ENCODE results near the gene RNF212B. TPM values are rescaled to one million over a fixed set of nuclear protein-coding genes. Genes with fewer than 3 reads are reported as not detected.

The RNF212B gene
- polyA plus RNA-seq, 2 of the 4 experiments (the other 2 are of a cell fraction) = not detected

GRCh38 chr14:23242076-23242475 lies 4.3 kb downstream of the RNF212B start (continued):
- TF ChIP-seq JUN (IDR thresholded peaks at IDR 0.05) = no peak

GRCh38 chr14:23243066-23243465 lies 5.3 kb downstream of the RNF212B start:
- WGBS (ENCODE audit: missing lambda C conversion rate) = 88% methylated on average over 2 of the region's 2 CpGs

GRCh38 chr14:23245282-23245681 lies 7.5 kb downstream of the RNF212B start:
- Histone ChIP-seq H3K4me3 (no peak overlapping the region), H3K27ac (no peak overlapping the region), H3K9me3 (no peaks in the 10 kb centered on the region), H3K4me2 (peak overlapping the region; percentile 50), H3K4me1 (peaks cover 17% of the 10 kb centered on the region)
- no peak for DNase-seq (ENCODE audit: low read depth in 1 of 2, low spot score in 1 of 2)
- no peak for TF ChIP-seq CHD4 (IDR thresholded peaks at IDR 0.05; ENCODE audit: borderline replicate concordance)
- no peak for TF ChIP-seq RARB (CRISPR knock-in tag; IDR thresholded peaks at IDR 0.05)
- no peak for TF ChIP-seq NR3C1 (IDR thresholded peaks at IDR 0.05)
- TF ChIP-seq FOSB (CRISPR knock-in tag; IDR thresholded peaks at IDR 0.05) = no peak
- no peak for TF ChIP-seq ZFP36 (IDR thresholded peaks at IDR 0.05; ENCODE audit: borderline replicate concordance, partially characterized antibody)
- TF ChIP-seq USF2 (IDR thresholded peaks at IDR 0.05) = no peak
- no peak for TF ChIP-seq PBX3 (IDR thresholded peaks at IDR 0.05)
- TF ChIP-seq SMC3 (IDR thresholded peaks at IDR 0.05) = no peak
- TF ChIP-seq TP53 (CRISPR knock-in tag; IDR thresholded peaks at IDR 0.05) = no peak
- no peak for TF ChIP-seq CBX8 (IDR thresholded peaks at IDR 0.05)
- TF ChIP-seq EP300 (IDR thresholded peaks at IDR 0.05) = no peak
- no peak for FAIRE-seq
- POLR2A ChIA-PET = no interaction called here
- no peak for ATAC-seq
- CTCF ChIA-PET = interaction anchor here (1.4 to 1.7 kb wide), 3 partner anchors 14 to 124 kb away, joined by 5 to 6 read pairs (median 5); no protein-coding TSS in a partner anchor

More at GRCh38 chr14:23243066-23243465, 5.3 kb downstream of the RNF212B start:
- no peak overlapping the region for H3K4me3 ChIP-seq
- DNase-seq (ENCODE audit: low read depth in 1 of 2, low spot score in 1 of 2) (no peak), FAIRE-seq (no peak), ATAC-seq (no peak)
- no peak overlapping the region for H3K4me2 ChIP-seq
- TF ChIP-seq RCOR1 (IDR thresholded peaks at IDR 0.05; ENCODE audit: low read depth, low read length) (no peak), NR3C1 (IDR thresholded peaks at IDR 0.05) (no peak), HOXB13 (CRISPR knock-in tag; IDR thresholded peaks at IDR 0.05; ENCODE audit: low read depth) (no peak), RARB (CRISPR knock-in tag; IDR thresholded peaks at IDR 0.05) (no peak), MYC (IDR thresholded peaks at IDR 0.05; ENCODE audit: borderline replicate concordance, low read length) (no peak), KDM5A (IDR thresholded peaks at IDR 0.05) (no peak), EHF (CRISPR knock-in tag; IDR thresholded peaks at IDR 0.05) (no peak), POLR2AphosphoS2 (conservative IDR thresholded peaks at IDR 0.05; ENCODE audit: low read length) (no peak), BHLHE40 (IDR thresholded peaks at IDR 0.05; ENCODE audit: low read depth, low read length) (no peak), EP300 (IDR thresholded peaks at IDR 0.05) (no peak), GATA3 (IDR thresholded peaks at IDR 0.05; ENCODE audit: borderline replicate concordance) (no peak), RAD21 (conservative IDR thresholded peaks at IDR 0.05 in 1 of 2, IDR thresholded peaks at IDR 0.05 in 1 of 2) (no peak), ESRRA (IDR thresholded peaks at IDR 0.05; ENCODE audit: borderline replicate concordance, low read length) (no peak), KDM1A (IDR thresholded peaks at IDR 0.05; ENCODE audit: low read depth) (no peak)
- peaks cover 18% of the 10 kb centered on the region for H3K4me1 ChIP-seq
- no peaks in the 10 kb centered on the region for H3K9me3 ChIP-seq
- ChIA-PET CTCF (interaction anchor here (1.4 kb wide), 2 partner anchors 123 to 137 kb away, joined by 3 to 4 read pairs; no protein-coding TSS in a partner anchor), POLR2A (no interaction called here)
- no peak overlapping the region for H3K27ac ChIP-seq

GRCh38 chr14:23248601-23249000 lies 10.9 kb downstream of the RNF212B start:
- WGBS (ENCODE audit: missing lambda C conversion rate) = 78% methylated on average over 7 of the region's 7 CpGs
- no peak for FAIRE-seq
- CTCF ChIA-PET = interaction anchor here (0.7 to 1.3 kb wide), 7 partner anchors 14 to 63 kb away, joined by 3 to 5 read pairs (median 3); no protein-coding TSS in a partner anchor
- DNase-seq (ENCODE audit: low read depth in 1 of 2, low spot score in 1 of 2) = no peak
- Histone ChIP-seq H3K4me3 (no peak overlapping the region), H3K9me3 (no peaks in the 10 kb centered on the region), H3K4me2 (no peak overlapping the region), H3K4me1 (peaks cover 17% of the 10 kb centered on the region), H3K27ac (no peak overlapping the region)
- TF ChIP-seq ZC3H11A (IDR thresholded peaks at IDR 0.05) (no peak), PBX3 (IDR thresholded peaks at IDR 0.05) (no peak), HDAC2 (IDR thresholded peaks at IDR 0.05) (no peak), CEBPB (IDR thresholded peaks at IDR 0.05) (no peak), CBX8 (IDR thresholded peaks at IDR 0.05) (no peak), GATA3 (IDR thresholded peaks at IDR 0.05; ENCODE audit: borderline replicate concordance) (no peak), ZFP36 (IDR thresholded peaks at IDR 0.05; ENCODE audit: borderline replicate concordance, partially characterized antibody) (no peak)
- no peak for ATAC-seq
- POLR2A ChIA-PET = no interaction called here
